Epithelial cell of proximal tubule (primary cell): Measurements from ENCODE around the gene HES5. TPM values are rescaled to one million over a fixed set of nuclear protein-coding genes. Genes with fewer than 3 reads are reported as not detected.

Source experiments
- DNase-seq: peaks from one replicate; pipeline ENCODE4 v3.0.0-alpha.2; 2011; ENCODE audit warnings: low read depth
- H3K4me3 ChIP-seq: 2 replicates; pipeline ENCODE4 v1.5.1; 2011; ENCODE audit warnings: low read depth, mild to moderate bottlenecking, low read length
- total RNA-seq: library from RNA; depleted of rRNA; stranded (reverse); fragments of >200 nt; gene quantifications from 2 replicates; pipeline ENCODE4 v1.2.3, GENCODE V29; 2015
- TF ChIP-seq, protein P1 (sequence below): conservative IDR thresholded peaks from 2 replicates; pipeline ENCODE4 v1.5.1; 2012; ENCODE audit warnings: low read depth, mild to moderate bottlenecking, low read length

The HES5 gene
- total RNA-seq, 1 donor from 2014 or later, result not detected

DNA sequence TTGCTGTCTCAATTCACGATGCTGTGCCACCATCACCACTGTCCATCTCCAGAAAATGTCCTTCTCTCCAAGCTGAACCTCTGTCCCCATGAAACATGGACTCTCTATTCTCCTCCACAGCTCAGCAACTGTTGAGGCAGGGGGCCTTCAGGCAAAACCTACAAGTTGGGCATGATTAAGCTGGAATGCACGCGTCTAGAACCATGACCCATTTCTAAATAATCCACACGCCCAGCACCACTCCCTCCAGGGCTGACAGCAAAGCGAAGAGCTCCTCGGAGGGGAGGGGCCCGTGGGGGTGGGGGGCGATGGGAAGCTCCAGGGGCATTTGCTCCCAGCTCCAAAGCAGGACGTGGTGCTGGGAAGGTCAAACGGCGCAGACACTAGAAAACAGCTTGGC is 3.3 kb upstream of the HES5 start:
- TF ChIP-seq, protein P1, sequence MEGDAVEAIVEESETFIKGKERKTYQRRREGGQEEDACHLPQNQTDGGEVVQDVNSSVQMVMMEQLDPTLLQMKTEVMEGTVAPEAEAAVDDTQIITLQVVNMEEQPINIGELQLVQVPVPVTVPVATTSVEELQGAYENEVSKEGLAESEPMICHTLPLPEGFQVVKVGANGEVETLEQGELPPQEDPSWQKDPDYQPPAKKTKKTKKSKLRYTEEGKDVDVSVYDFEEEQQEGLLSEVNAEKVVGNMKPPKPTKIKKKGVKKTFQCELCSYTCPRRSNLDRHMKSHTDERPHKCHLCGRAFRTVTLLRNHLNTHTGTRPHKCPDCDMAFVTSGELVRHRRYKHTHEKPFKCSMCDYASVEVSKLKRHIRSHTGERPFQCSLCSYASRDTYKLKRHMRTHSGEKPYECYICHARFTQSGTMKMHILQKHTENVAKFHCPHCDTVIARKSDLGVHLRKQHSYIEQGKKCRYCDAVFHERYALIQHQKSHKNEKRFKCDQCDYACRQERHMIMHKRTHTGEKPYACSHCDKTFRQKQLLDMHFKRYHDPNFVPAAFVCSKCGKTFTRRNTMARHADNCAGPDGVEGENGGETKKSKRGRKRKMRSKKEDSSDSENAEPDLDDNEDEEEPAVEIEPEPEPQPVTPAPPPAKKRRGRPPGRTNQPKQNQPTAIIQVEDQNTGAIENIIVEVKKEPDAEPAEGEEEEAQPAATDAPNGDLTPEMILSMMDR, result no peak
- DNase-seq, result no peak
- no peak overlapping the region for H3K4me3 ChIP-seq

DNA sequence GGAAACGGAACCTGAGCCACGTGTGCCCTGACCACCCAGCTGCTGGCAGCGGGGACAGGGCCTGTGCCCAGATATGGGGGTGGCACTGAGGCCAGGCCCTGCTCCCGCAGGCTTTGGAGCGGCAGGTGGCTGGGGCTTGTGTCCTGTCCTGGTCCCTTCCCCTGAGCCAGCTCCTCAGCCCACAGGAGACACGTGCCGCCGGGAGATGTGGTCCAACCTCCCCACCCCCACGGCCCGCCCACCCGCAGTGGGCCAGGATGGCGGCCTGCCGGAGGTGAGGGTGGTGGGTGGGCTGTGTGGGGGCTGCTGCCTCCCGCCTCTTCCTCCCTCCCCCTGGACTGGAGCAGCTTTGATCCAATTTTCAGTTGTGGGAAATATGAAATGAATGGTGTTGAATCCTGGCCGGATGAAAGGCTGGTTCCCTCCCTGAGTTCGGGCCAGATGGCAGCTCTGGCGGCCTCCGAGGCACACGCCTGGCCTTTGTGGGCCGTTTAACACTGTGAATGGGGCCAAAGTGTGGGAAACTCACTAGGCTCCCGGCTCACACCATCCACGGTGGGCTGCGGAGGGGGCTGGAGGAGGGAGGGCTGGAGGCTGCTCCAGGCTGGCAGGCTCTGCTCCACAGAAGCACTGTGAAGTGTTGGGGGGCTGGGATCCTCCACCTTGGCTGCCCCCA is 2.6 kb upstream of the HES5 start:
- TF ChIP-seq, protein P1, result no peak
- H3K4me3 ChIP-seq, result no peak overlapping the region
- DNase-seq, result no peak

DNA sequence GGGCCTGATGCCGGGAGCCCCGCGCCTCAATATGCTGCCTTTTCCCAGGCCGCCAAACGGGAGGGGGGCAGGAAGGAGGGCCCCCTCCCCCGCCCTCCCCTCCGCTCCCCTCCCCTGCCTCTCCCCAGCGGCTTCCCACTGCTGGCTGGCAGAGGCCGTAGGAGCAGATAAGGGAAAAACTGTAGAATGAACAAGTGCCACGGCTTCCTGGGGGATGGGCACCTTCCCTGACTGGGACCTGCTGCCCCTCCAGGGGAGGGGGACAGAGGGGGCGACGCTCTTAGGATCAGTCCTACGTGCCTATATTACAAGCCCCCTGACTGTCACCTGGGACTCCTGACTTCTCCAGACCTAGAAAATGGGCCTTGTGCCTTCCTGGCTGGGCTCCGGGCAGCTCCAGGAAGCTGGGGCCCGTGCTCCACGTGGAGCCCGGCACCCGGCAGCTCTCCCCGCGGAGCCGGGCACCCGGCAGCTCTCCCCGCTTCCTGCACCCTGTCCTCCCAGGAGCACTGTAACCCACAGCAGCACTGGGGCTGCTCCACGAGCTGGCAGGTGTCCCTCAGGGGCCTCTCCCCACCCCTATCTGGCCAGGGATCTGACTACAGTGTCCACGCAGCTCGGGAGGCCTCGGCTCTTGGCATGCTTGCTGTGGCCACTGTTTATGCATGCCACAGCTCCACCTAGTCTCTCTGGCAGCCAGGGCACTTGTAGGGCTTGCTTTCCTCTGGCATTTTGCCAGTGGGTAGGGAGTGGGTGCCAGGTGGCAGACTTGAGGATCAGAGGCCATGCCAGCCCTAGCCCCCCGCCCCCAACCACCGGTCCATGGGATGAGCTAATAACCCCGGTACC is 674 bp upstream of the HES5 start:
- H3K4me3 ChIP-seq, result no peak overlapping the region
- no peak for DNase-seq
- TF ChIP-seq, protein P1, result no peak

DNA sequence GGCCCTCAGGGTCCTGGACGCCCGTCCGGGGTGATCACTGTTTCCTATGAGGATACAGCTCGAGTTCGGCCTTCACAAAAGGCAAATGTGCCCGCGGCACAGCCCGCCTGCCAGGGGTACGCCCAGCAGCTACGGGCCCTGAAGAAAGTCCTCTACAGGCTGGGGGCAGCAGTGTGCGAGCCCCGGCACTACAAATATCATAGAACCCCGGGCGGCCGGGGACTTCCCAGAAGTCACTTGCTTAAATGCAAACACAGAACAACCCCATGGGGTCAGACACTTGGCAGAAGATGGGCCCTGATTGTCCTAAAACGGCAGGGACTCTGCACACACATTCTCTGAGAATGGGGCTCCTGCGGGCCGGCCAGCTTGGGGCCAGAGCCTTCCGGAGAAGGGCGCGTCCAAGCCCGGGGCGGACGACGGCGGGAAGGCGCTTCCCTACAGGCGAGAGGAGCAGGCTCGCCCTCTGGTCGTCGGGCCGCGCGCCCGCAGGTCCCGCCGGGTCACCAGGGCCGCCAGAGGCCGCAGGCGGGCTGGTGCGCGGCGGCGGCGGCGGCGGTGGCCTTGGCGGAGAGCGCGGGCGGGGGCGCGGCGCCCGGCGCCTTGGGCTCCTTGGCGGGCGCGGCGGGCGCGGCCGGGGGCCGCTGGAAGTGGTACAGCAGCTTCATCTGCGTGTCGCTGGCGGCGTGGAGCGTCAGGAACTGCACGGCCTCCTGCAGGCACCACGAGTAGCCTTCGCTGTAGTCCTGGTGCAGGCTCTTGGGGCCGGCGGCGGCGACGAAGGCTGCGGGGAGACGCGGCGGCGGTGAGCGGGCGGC is 888 bp downstream of the HES5 start:
- DNase-seq, result no peak
- TF ChIP-seq, protein P1, result no peak
- no peak overlapping the region for H3K4me3 ChIP-seq

DNA sequence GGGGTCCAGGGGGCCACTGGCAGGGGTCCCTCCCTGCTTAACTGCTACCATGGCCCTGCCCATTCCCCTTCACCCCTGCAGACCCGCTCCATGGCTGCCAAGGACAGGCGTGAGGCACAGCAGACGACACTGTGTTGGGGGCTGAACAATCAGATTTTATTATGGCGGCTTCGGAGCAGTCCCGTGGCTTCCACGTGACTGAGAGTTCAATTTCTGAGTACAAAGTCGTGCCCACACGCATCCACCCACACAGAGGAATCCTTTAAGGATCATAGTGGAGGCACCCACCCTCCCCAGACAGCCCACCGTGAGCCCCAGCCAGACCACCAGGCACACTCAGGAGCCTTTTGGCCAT is 1.5 kb downstream of the HES5 start:
- H3K4me3 ChIP-seq, result no peak overlapping the region
- TF ChIP-seq, protein P1, result no peak
- no peak for DNase-seq

DNA sequence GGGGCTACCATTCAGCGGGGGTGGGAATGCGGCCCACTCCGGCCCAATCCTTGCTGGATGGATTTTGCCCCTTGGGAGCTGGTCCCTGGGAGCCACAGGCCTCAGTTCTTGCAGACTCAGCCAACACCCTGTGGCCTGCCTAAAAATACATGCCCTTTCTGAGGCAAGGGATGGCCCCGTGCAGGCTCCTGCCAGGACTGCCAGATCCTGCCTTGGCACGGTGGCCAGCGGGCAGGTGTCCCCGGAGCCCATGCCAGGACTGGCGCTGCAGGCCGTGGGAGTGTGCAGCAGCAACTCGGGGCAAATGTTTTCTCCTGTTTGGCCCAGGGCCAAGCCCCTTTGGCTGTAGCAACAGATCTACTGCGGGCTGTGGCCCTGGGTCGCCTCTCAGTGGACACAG is 2.0 kb downstream of the HES5 start:
- TF ChIP-seq, protein P1, result no peak
- no peak for DNase-seq

More for the DNA sequence above, 2.0 kb downstream of the HES5 start:
- no peak overlapping the region for H3K4me3 ChIP-seq
